Measurements from ENCODE around the gene POTEB2.
"Not testable (repeated sequence)": the region's sequence is repeated elsewhere in the genome, so short reads cannot be mapped to it uniquely, and the experiment has no call there.

POTEB2 gene

DNA sequence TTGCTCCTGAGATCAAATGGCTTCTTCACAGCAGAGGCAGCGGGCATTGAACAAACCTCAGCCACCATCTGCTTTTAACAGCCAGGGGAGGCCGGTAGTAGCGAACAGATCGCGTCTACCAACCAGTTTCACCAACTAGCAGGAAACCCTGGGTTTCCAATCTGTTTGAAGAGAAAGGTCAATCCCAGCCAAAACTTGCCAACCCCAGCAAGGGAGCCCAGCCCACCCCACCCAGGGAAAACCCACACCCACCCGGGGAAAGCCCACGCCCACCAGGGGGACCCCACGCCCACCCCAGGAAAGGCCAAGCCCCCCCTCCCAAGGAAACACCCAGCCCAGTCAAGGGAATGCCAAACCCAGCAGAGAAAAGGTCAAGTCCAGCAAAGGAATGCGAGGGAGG lies at the start of gene POTEB2:
Gene POTEB2 (minus strand): TSS at position 101 of the 400 bp plus-strand sequence. CDS start 33 bp downstream, at position 68.
- H3K9ac ChIP-seq; H2AFZ ChIP-seq (ENCODE audit: low read depth); H3K4me1 ChIP-seq (ENCODE audit: low read depth, poor library complexity, severe bottlenecking); H3K27ac ChIP-seq; H3K4me2 ChIP-seq; H4K20me1 ChIP-seq (ENCODE audit: insufficient read depth); H3K36me3 ChIP-seq (ENCODE audit: insufficient read depth); H3K4me3 ChIP-seq (IDR thresholded peaks at IDR 0.05; ENCODE audit: insufficient read depth, low read depth, low read length); H3K79me2 ChIP-seq (ENCODE audit: insufficient read depth, low read depth); H3K27me3 ChIP-seq (ENCODE audit: insufficient read depth, low read depth): not testable (repeated sequence)

GRCh38 chr15:20879916-20880315 lies 13.8 kb upstream of the POTEB2 start:
- H3K4me3 ChIP-seq (IDR thresholded peaks at IDR 0.05; ENCODE audit: insufficient read depth, low read depth, low read length); H3K36me3 ChIP-seq (ENCODE audit: insufficient read depth); H4K20me1 ChIP-seq (ENCODE audit: insufficient read depth); H3K79me2 ChIP-seq (ENCODE audit: insufficient read depth, low read depth); H3K27ac ChIP-seq; H3K27me3 ChIP-seq (ENCODE audit: insufficient read depth, low read depth); H3K9ac ChIP-seq; H3K4me1 ChIP-seq (ENCODE audit: low read depth, poor library complexity, severe bottlenecking); H2AFZ ChIP-seq (ENCODE audit: low read depth); H3K4me2 ChIP-seq: not testable (repeated sequence)

DNA sequence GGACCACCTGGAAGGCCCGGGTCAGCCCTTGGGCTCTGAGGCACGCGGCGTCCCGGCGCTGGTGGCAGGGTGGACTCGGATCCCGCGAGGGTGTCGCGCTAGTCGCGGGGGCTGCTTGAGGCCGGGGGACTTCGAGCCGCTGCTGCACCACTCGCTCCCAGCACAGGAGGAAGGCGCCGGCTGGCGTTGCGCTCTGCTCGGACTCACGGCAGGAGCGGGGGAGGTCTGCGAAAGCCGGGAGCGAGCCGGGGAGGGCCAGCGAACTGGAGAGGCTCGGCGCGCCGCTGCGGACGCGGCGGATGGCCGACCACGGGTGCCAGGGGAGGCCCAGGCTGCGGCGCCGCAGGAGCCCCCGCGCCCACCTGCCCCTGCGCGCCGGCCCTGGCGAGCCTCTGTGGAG lies 12.3 kb upstream of the POTEB2 start:
- not testable (repeated sequence) for H3K4me3 ChIP-seq (IDR thresholded peaks at IDR 0.05; ENCODE audit: insufficient read depth, low read depth, low read length); H3K36me3 ChIP-seq (ENCODE audit: insufficient read depth); H3K4me2 ChIP-seq; H3K9ac ChIP-seq; H4K20me1 ChIP-seq (ENCODE audit: insufficient read depth); H2AFZ ChIP-seq (ENCODE audit: low read depth); H3K27ac ChIP-seq; H3K79me2 ChIP-seq (ENCODE audit: insufficient read depth, low read depth); H3K4me1 ChIP-seq (ENCODE audit: low read depth, poor library complexity, severe bottlenecking); H3K27me3 ChIP-seq (ENCODE audit: insufficient read depth, low read depth)

GRCh38 chr15:20877819-20878218 lies 11.7 kb upstream of the POTEB2 start:
- H3K27ac ChIP-seq; H3K4me3 ChIP-seq (IDR thresholded peaks at IDR 0.05; ENCODE audit: insufficient read depth, low read depth, low read length); H3K27me3 ChIP-seq (ENCODE audit: insufficient read depth, low read depth); H3K4me2 ChIP-seq; H4K20me1 ChIP-seq (ENCODE audit: insufficient read depth); H3K4me1 ChIP-seq (ENCODE audit: low read depth, poor library complexity, severe bottlenecking); H3K79me2 ChIP-seq (ENCODE audit: insufficient read depth, low read depth); H3K9ac ChIP-seq; H3K36me3 ChIP-seq (ENCODE audit: insufficient read depth); H2AFZ ChIP-seq (ENCODE audit: low read depth): not testable (repeated sequence)

Measured in KMS-11 (cell line).